Ramos (cell line): ENCODE results near the gene MPP4.

Source experiments
- in situ Hi-C: fragments of 300-500 bp; cut with MboI; formaldehyde crosslinking; loops from one replicate; pipeline ENCODE4 v1.14.3; 2022; ENCODE audit warnings: low sequenced_read_pairs; ENCODE audit not compliant: unreplicated experiment

The MPP4 gene

GRCh38 chr2:201698588-201699226 lies at the start of gene MPP4:
Gene MPP4, minus strand, starts transcription at chr2:201698644. Its CDS starts 4,690 bp downstream, at chr2:201693954.
- in situ Hi-C loops = no loop called here

- in situ Hi-C loops = no loop called here
Measured at GRCh38 chr2:201746551-201746950, 48.1 kb upstream of the MPP4 start.

- in situ Hi-C loops = no loop called here
Measured at GRCh38 chr2:201735486-201735885, 37.0 kb upstream of the MPP4 start.

- in situ Hi-C loops = no loop called here
Measured at GRCh38 chr2:201734111-201734510, 35.7 kb upstream of the MPP4 start.

GRCh38 chr2:201733544-201733943 lies 35.1 kb upstream of the MPP4 start:
- in situ Hi-C loops = no loop called here

- in situ Hi-C loops = no loop called here
Measured at GRCh38 chr2:201730651-201731285, 32.3 kb upstream of the MPP4 start.

- in situ Hi-C loops = no loop called here
Measured at GRCh38 chr2:201715459-201715858, 17.0 kb upstream of the MPP4 start.

GRCh38 chr2:201712726-201713125 lies 14.3 kb upstream of the MPP4 start:
- in situ Hi-C loops = no loop called here

GRCh38 chr2:201709747-201710146 lies 11.3 kb upstream of the MPP4 start:
- in situ Hi-C loops = no loop called here

- in situ Hi-C loops = no loop called here
Measured at GRCh38 chr2:201709049-201709448, 10.6 kb upstream of the MPP4 start.

GRCh38 chr2:201707753-201708152 lies 9.3 kb upstream of the MPP4 start:
- in situ Hi-C loops = no loop called here

- in situ Hi-C loops = no loop called here
Measured at GRCh38 chr2:201707142-201707541, 8.7 kb upstream of the MPP4 start.

GRCh38 chr2:201704536-201704935 lies 6.1 kb upstream of the MPP4 start:
- in situ Hi-C loops = no loop called here

GRCh38 chr2:201701646-201702045 lies 3.2 kb upstream of the MPP4 start:
- in situ Hi-C loops = no loop called here

GRCh38 chr2:201699416-201699815 lies 972 bp upstream of the MPP4 start:
- in situ Hi-C loops = no loop called here

GRCh38 chr2:201697899-201698298 lies 545 bp downstream of the MPP4 start:
- in situ Hi-C loops = no loop called here

- in situ Hi-C loops = no loop called here
Measured at GRCh38 chr2:201696151-201696659, 2.2 kb downstream of the MPP4 start.

- in situ Hi-C loops = no loop called here
Measured at GRCh38 chr2:201685156-201685555, 13.3 kb downstream of the MPP4 start.

- in situ Hi-C loops = no loop called here
Measured at GRCh38 chr2:201680743-201681142, 17.7 kb downstream of the MPP4 start.

GRCh38 chr2:201678401-201678800 lies 20.0 kb downstream of the MPP4 start:
- in situ Hi-C loops = no loop called here

GRCh38 chr2:201675454-201675853 lies 23.0 kb downstream of the MPP4 start:
- in situ Hi-C loops = no loop called here

GRCh38 chr2:201674794-201675193 lies 23.6 kb downstream of the MPP4 start:
- in situ Hi-C loops = no loop called here
